CD14-positive monocyte (primary cell): ENCODE data around the gene ST7. TPM values are rescaled to one million over a fixed set of nuclear protein-coding genes. Genes with fewer than 3 reads are reported as not detected.

Experiments
- DNase-seq, 3 donors: peaks; one replicate each; pipeline ENCODE4 v3.0.0-alpha.2; 2011 to 2022
- H2AFZ ChIP-seq: 2 replicates; pipeline ENCODE4 v1.6.0; 2012; ENCODE audit warnings: mild to moderate bottlenecking, low read depth, low read length, inconsistent platforms; ENCODE audit not compliant: insufficient read depth, poor library complexity, severe bottlenecking
- H3K27ac ChIP-seq, 2 donors: 1 replicate in 1 of 2; 2 replicates in 1 of 2; pipeline ENCODE4 v1.5.1; 2012 to 2013; ENCODE audit warnings: low read length in 2 of 2, control low read depth in 1 of 2, inconsistent platforms in 1 of 2, low read depth in 1 of 2, mild to moderate bottlenecking in 1 of 2
- H3K27me3 ChIP-seq, 2 donors: one replicate each; pipeline versions ENCODE4 v1.6.0 to v1.6.1; 2011 to 2013; ENCODE audit warnings: low read length in 2 of 2; ENCODE audit not compliant: control insufficient read depth in 2 of 2, insufficient read depth in 2 of 2
- H3K36me3 ChIP-seq, 2 donors: replicated peaks in 1 of 2; 1 replicate in 1 of 2; 2 replicates in 1 of 2; pipeline versions ENCODE4 v1.5.1 to v1.6.1; 2012 to 2013; ENCODE audit warnings: low read length in 2 of 2, control low read depth in 1 of 2, inconsistent platforms in 1 of 2, mild to moderate bottlenecking in 1 of 2; ENCODE audit not compliant: insufficient read depth in 2 of 2, control insufficient read depth in 1 of 2
- H3K4me1 ChIP-seq, 2 donors: 1 replicate in 1 of 2; 2 replicates in 1 of 2; pipeline versions ENCODE4 v1.5.1 to v1.6.1; 2012 to 2013; ENCODE audit warnings: low read length in 2 of 2, control low read depth in 1 of 2, inconsistent platforms in 1 of 2, mild to moderate bottlenecking in 1 of 2, moderate library complexity in 1 of 2; ENCODE audit not compliant: insufficient read depth in 2 of 2, control insufficient read depth in 1 of 2
- H3K4me2 ChIP-seq: replicated peaks from 2 replicates; pipeline ENCODE3; 2012; ENCODE audit warnings: low read length, moderate library complexity, mild to moderate bottlenecking; ENCODE audit not compliant: poor library complexity, severe bottlenecking; ENCODE audit errors: extremely low read depth
- H3K4me3 ChIP-seq, 3 experiments: fragments of 200-600 bp in 1 of 3; sonication (generic) in 1 of 3; replicated peaks in 1 of 3; 1 replicate in 2 of 3; 2 replicates in 1 of 3; pipeline ENCODE4 v1.5.1; 2011 to 2013; ENCODE audit warnings: low read length in 3 of 3, mild to moderate bottlenecking in 3 of 3, control low read depth in 2 of 3, low read depth in 2 of 3, inconsistent platforms in 1 of 3, moderate library complexity in 1 of 3
- H3K79me2 ChIP-seq: 2 replicates; pipeline ENCODE4 v1.6.0; 2012; ENCODE audit warnings: mild to moderate bottlenecking, control low read depth, inconsistent platforms, low read length, moderate library complexity; ENCODE audit not compliant: insufficient read depth
- H3K9ac ChIP-seq: 2 replicates; pipeline ENCODE4 v1.6.0; 2017; ENCODE audit warnings: low read length, mild to moderate bottlenecking; ENCODE audit not compliant: insufficient read depth, poor library complexity, severe bottlenecking
- H3K9me3 ChIP-seq, 2 donors: replicated peaks in 1 of 2; 1 replicate in 1 of 2; 2 replicates in 1 of 2; pipeline versions ENCODE4 v1.5.1 to v1.6.1; 2012 to 2013; ENCODE audit warnings: low read length in 2 of 2, control low read depth in 1 of 2; ENCODE audit not compliant: control insufficient read depth in 1 of 2, insufficient read depth in 1 of 2
- H4K20me1 ChIP-seq: 2 replicates; pipeline ENCODE4 v1.6.0; 2012; ENCODE audit warnings: mild to moderate bottlenecking, low read length, control low read depth, moderate library complexity; ENCODE audit not compliant: insufficient read depth
- H3K27ac Mint-ChIP-seq, 7 donors: one replicate each; pipeline ENCODE4 v1.8.0; 2020; ENCODE audit warnings: mild to moderate bottlenecking in 7 of 7, mixed read lengths in 7 of 7, moderate library complexity in 6 of 7, inconsistent platforms in 2 of 7
- H3K27me3 Mint-ChIP-seq, 3 donors: one replicate each; pipeline ENCODE4 v1.8.0; 2021 to 2022; ENCODE audit warnings: low read depth in 3 of 3, mild to moderate bottlenecking in 3 of 3, mixed read lengths in 3 of 3, moderate library complexity in 3 of 3, inconsistent platforms in 1 of 3
- H3K36me3 Mint-ChIP-seq, 2 donors: one replicate each; pipeline ENCODE4 v1.8.0; 2020; ENCODE audit warnings: mixed read lengths in 2 of 2, inconsistent platforms in 1 of 2, mild to moderate bottlenecking in 1 of 2
- H3K4me1 Mint-ChIP-seq: one replicate; pipeline ENCODE4 v1.8.0; 2020; ENCODE audit warnings: mild to moderate bottlenecking, mixed read lengths
- H3K4me3 Mint-ChIP-seq, 2 donors: one replicate each; pipeline ENCODE4 v1.8.0; 2020; ENCODE audit warnings: mild to moderate bottlenecking in 2 of 2, mixed read lengths in 2 of 2, moderate library complexity in 1 of 2
- H3K9me3 Mint-ChIP-seq, 7 donors: one replicate each; pipeline ENCODE4 v1.8.0; 2020 to 2022; ENCODE audit warnings: mixed read lengths in 7 of 7, mild to moderate bottlenecking in 6 of 7, moderate library complexity in 6 of 7, inconsistent platforms in 2 of 7
- CTCF ChIP-seq: fragments of 200-600 bp; IDR thresholded peaks from one replicate; pipeline ENCODE4 v1.8.0; 2022; ENCODE audit warnings: antibody characterized with exemption, mild to moderate bottlenecking
- WGBS: methylation state at CpG from one replicate; pipeline ENCODE4 v1.1.5; 2013; ENCODE audit warnings: missing lambda C conversion rate; ENCODE audit not compliant: insufficient coverage; 5-methylcytosine and 5-hydroxymethylcytosine counted together
- intact Hi-C, 2 donors: fragments of 100-400 bp; cut with micrococcal nuclease; formaldehyde crosslinking; loops; one replicate each; pipeline versions ENCODE4 v1.15.0 to v1.15.1; 2023
- polyA plus RNA-seq, 3 donors: library from polyadenylated mRNA; depleted of rRNA in 1 of 3; unstranded in 2 of 3; stranded (reverse) in 1 of 3; fragments of 300-500 nt in 2 of 3; fragments of >200 nt in 1 of 3; fragmentation: Illumina TruSeq in 2 of 3; gene quantifications; 1 replicate in 2 of 3; 2 replicates in 1 of 3; pipeline ENCODE4 v1.2.3, GENCODE V29; 2012 to 2021

ST7 gene
- polyA plus RNA-seq, 3 donors, result 3.6 to 5.5 (median 4.1) TPM

DNA sequence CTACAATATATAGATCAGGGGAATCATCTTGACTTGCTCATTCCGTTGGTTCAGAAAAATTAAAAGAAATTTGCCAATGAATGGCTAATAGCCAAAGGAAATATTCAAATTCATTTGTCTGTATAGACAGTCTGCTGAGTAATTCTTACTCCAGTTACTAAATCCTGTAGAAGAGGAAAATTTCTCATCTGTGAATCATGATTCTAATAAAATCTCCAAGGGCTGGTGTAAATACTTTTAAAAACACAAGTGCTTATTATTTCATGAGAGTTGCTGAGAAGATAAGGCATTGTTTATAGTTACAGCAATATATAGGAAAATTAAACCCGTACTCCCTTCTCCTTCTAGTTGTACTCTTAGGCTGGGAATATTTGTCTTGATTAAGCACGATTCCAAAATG, 316.6 kb downstream of the ST7 start:
- H3K27me3 ChIP-seq, result no peaks in the 10 kb centered on the region

DNA sequence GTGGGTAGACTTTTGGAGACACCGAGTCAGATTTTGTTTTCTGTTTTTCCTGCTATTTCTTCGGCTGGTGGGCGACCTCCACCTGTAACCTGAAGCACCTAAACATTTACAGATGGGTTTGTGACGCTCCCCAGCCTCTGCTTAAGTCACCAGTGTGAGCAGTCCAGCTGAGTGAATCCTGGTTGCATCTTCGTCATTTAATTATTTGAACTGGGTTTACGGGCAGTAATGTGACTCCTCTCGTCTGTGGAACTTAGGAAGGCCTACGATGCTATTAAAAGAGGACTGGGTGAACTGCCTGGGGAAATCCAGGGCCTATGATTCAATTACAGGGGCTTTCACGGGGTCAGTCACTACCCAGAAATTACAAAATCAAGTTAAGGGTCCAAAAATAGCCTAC, 317.1 kb downstream of the ST7 start:
- Mint-ChIP-seq H3K36me3 (no peaks in the 10 kb centered on the region), H3K27me3 (peaks cover 0 to 2% (median 2%) of the 10 kb centered on the region in 3 donors), H3K27ac (no peak overlapping the region), H3K4me3 (no peak overlapping the region), H3K9me3 (peaks cover 0 to 4% (median 0%) of the 10 kb centered on the region in 7 donors), H3K4me1 (no peaks in the 10 kb centered on the region)
- Histone ChIP-seq H3K36me3 (no peaks in the 10 kb centered on the region), H3K9ac (no peak overlapping the region), H2AFZ (no peak overlapping the region), H3K4me1 (no peaks in the 10 kb centered on the region), H3K4me2 (no peak overlapping the region), H4K20me1 (no peaks in the 10 kb centered on the region), H3K27me3 (no peaks in the 10 kb centered on the region), H3K79me2 (no peaks in the 10 kb centered on the region), H3K9me3 (no peaks in the 10 kb centered on the region), H3K4me3 (no peak overlapping the region), H3K27ac (no peak overlapping the region)
- 93% methylated on average over 4 of the region's 9 CpGs for WGBS
- no peak for TF ChIP-seq CTCF
- intact Hi-C loops, result no loop called here
- DNase-seq, result no peak

More for the DNA sequence above, 316.6 kb downstream of the ST7 start:
- no peak for TF ChIP-seq CTCF
- Mint-ChIP-seq H3K4me3 (no peak overlapping the region), H3K9me3 (peaks cover 0 to 4% (median 1%) of the 10 kb centered on the region in 7 donors), H3K27ac (no peak overlapping the region), H3K27me3 (peaks cover 0 to 3% (median 2%) of the 10 kb centered on the region in 3 donors), H3K36me3 (no peaks in the 10 kb centered on the region), H3K4me1 (no peaks in the 10 kb centered on the region)
- intact Hi-C loops, result no loop called here
- Histone ChIP-seq H3K79me2 (no peaks in the 10 kb centered on the region), H3K4me3 (no peak overlapping the region), H3K4me1 (no peaks in the 10 kb centered on the region), H3K27ac (no peak overlapping the region), H3K4me2 (no peak overlapping the region), H4K20me1 (no peaks in the 10 kb centered on the region), H3K9ac (no peak overlapping the region), H2AFZ (no peak overlapping the region), H3K9me3 (no peaks in the 10 kb centered on the region), H3K36me3 (no peaks in the 10 kb centered on the region)
- no CpG with 5 or more reads among the region's 3 CpGs for WGBS
- no peak for DNase-seq
